ENCODE measurements around the gene PTRH1. TPM values are rescaled to one million over a fixed set of nuclear protein-coding genes. Genes with fewer than 3 reads are reported as not detected.

The PTRH1 gene
- total and polyA plus RNA-seq, 2 of the 4 experiments (the other 2 are of a cell fraction), result 5.4 to 14.8 TPM

DNA sequence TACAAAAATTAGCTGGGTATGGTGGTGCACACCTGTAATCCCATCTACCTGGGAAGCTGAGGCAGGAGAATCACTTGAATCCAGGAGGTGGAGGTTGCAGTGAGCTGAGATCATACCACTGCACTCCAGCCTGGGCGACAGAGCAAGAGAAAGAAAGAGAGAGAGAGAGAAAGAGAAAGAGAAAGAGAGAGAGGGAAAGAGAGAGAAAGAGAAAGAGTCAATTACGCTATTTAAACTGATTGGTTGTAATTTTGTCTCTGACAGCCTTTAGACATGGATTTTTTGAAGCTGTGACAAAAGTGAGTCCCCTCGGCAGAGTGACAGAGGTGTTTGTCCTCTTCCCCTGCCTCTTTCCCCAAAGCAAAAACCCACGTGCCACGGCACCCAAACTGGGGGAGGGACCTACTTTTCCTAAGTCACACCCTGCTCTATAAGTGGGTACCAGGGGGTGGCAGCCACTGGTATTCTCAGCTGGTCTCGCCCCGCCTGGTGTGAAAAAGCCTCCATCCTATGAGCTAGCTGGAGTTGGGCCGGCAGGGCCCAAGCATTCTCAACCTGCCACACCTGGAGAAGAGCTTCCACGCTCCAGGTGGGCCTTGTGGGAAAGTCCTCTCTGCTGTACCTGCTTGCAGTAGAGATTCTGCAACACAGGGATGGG lies 12.0 kb downstream of the PTRH1 start:
- Histone ChIP-seq H3K9me3 (ENCODE audit: control insufficient read depth, insufficient read depth, low read length) (no peaks in the 10 kb centered on the region), H3K14ac (replicated peaks; ENCODE audit: low read depth, low read length) (no peak overlapping the region), H3K36me3 (ENCODE audit: control insufficient read depth, insufficient read depth, low read length) (no peaks in the 10 kb centered on the region), H3K56ac (ENCODE audit: extremely low read depth, insufficient read depth, low read length) (no peak overlapping the region), H3K4me2 (ENCODE audit: low read depth, low read length) (no peak overlapping the region), H2BK5ac (ENCODE audit: low read depth, low read length, poor library complexity, severe bottlenecking) (no peak overlapping the region), H4K91ac (ENCODE audit: insufficient read depth, low read depth, low read length) (no peak overlapping the region), H3K27me3 (ENCODE audit: control insufficient read depth, insufficient read depth, low read length) (no peaks in the 10 kb centered on the region; the same call in 1 of the 2 replicates), H2AK5ac (ENCODE audit: low read depth, low read length) (no peak overlapping the region), H3K4me3 (ENCODE audit: insufficient read depth, low read depth, low read length) (no peak overlapping the region), H3K23ac (ENCODE audit: low read depth, low read length) (no peak overlapping the region), H3K9me1 (ENCODE audit: insufficient read depth, low read length) (no peaks in the 10 kb centered on the region; the same call in none of the 2 replicates), H3K18ac (ENCODE audit: low read depth, low read length) (no peak overlapping the region), H4K8ac (ENCODE audit: low read depth in 2 of 2, low read length in 2 of 2) (no peak overlapping the region), H4K20me1 (ENCODE audit: insufficient read depth, low read length) (no peaks in the 10 kb centered on the region), H2BK20ac (ENCODE audit: low read depth, low read length) (no peak overlapping the region), H3K79me1 (ENCODE audit: low read depth in 1 of 2, low read length in 2 of 2) (no peaks in the 10 kb centered on the region), H2AK9ac (replicated peaks; ENCODE audit: low read depth, low read length, poor library complexity) (no peak overlapping the region), H3K4ac (ENCODE audit: low read depth, low read length) (no peak overlapping the region), H3K27ac (ENCODE audit: insufficient read depth, low read length) (no peak overlapping the region), H2AFZ (replicated peaks; ENCODE audit: low read length, poor library complexity) (no peak overlapping the region), H2BK120ac (ENCODE audit: low read depth, low read length) (no peak overlapping the region), H2BK15ac (ENCODE audit: low read depth, low read length) (no peak overlapping the region), H4K5ac (ENCODE audit: low read depth, low read length) (no peak overlapping the region), H3K9ac (ENCODE audit: low read depth, low read length) (no peak overlapping the region), H3K4me1 (ENCODE audit: control insufficient read depth, insufficient read depth, low read length) (no peaks in the 10 kb centered on the region)
- POLR2A ChIA-PET (ENCODE audit: unreplicated experiment), result no interaction called here
- no peak for TF ChIP-seq SMC3 (IDR thresholded peaks at IDR 0.05; ENCODE audit: low read depth, low read length)
- no peak for TF ChIP-seq POLR2A (IDR thresholded peaks at IDR 0.05; ENCODE audit: low read depth, low read length)
- TF ChIP-seq MAZ (IDR thresholded peaks at IDR 0.05; ENCODE audit: borderline replicate concordance, low read depth, low read length), result no peak
- no peak for TF ChIP-seq BHLHE40 (IDR thresholded peaks at IDR 0.05; ENCODE audit: low read depth, low read length)
- dilution Hi-C loops (cut with HindIII; ENCODE audit: low sequenced_read_pairs, unreplicated experiment) (no loop called here), intact Hi-C loops (cut with micrococcal nuclease) (no loop called here), in situ Hi-C loops (cut with MboI; ENCODE audit: low sequenced_read_pairs) (no loop called here)
- 50% methylated on average over 1 of the region's 9 CpGs; no CpG with 5 or more reads in 1 of the 2 experiments for WGBS, 2 experiments (ENCODE audit: extremely low coverage in 2 of 2, insufficient read length in 1 of 2)
- CTCF ChIA-PET, result interaction anchor here (1.5 kb wide), 1 partner anchor 31 kb away, joined by 5 read pairs; the partner anchor contains the start of gene TOR2A
- BruUV-seq (replicated peaks), result no TSS peak
- ATAC-seq (ENCODE audit: low read depth), result no peak
- DNase-seq, result no peak

Data from IMR-90 (cell line).